D721Med (cell line): ENCODE results near the gene CTBS.

ENCODE experiments used
- DNase-seq: peaks from one replicate; pipeline ENCODE4 v3.0.0; 2011; ENCODE audit warnings: low spot score; ENCODE audit not compliant: insufficient read length
- FAIRE-seq: peaks from 2 replicates; lab custom pipeline; 2011; peaks lifted over from hg19 to GRCh38; lab: Jason Lieb, UNC
- CTCF ChIP-seq: IDR thresholded peaks from 2 replicates; pipeline ENCODE4 v1.5.1; 2012; ENCODE audit warnings: mild to moderate bottlenecking, control low read depth; ENCODE audit not compliant: insufficient read depth; ENCODE audit errors: missing control alignments

Gene CTBS

GRCh38 chr1:84573967-84574842, at the start of gene CTBS:
Gene CTBS, minus strand, starts transcription at chr1:84574440. Its CDS starts 25 bp downstream, at chr1:84574415.
- DNase-seq (peak; percentile 85), FAIRE-seq (no peak)
- no peak for TF ChIP-seq CTCF

GRCh38 chr1:84621553-84621952, 47.3 kb upstream of the CTBS start:
- no peak for TF ChIP-seq CTCF
- FAIRE-seq, result no peak
- no peak for DNase-seq

GRCh38 chr1:84620720-84621313, 46.6 kb upstream of the CTBS start:
- TF ChIP-seq CTCF, result peak; percentile 47
- FAIRE-seq (no peak), DNase-seq (peak; percentile 35)

GRCh38 chr1:84619383-84620102, 45.3 kb upstream of the CTBS start:
- no peak for TF ChIP-seq CTCF
- FAIRE-seq (no peak), DNase-seq (no peak)

GRCh38 chr1:84617349-84617748, 43.1 kb upstream of the CTBS start:
- TF ChIP-seq CTCF, result no peak
- DNase-seq (no peak), FAIRE-seq (no peak)

GRCh38 chr1:84615790-84616189, 41.5 kb upstream of the CTBS start:
- FAIRE-seq (no peak), DNase-seq (no peak)
- TF ChIP-seq CTCF, result no peak
